CD4-positive, alpha-beta T cell (primary cell): ENCODE results near the gene PPP1R3A. TPM values are rescaled to one million over a fixed set of nuclear protein-coding genes. Genes with fewer than 3 reads are reported as not detected.

Experiments used
- ATAC-seq: fragments of 200-7000 bp; cut with Tn5 transposase; one replicate; pipeline ENCODE4 v1.10.0; 2022; ENCODE audit warnings: mild to moderate bottlenecking; ENCODE audit not compliant: poor library complexity
- CTCF ChIA-PET: fragments of 350-600 bp; sonication (Branson Sonifier 250); formaldehyde crosslinking; loops from one replicate; lab custom pipeline; 2021; ENCODE audit warnings: antibody characterized with exemption, inconsistent platforms; lab: Charles Lee
- POLR2A ChIA-PET: fragments of 350-600 bp; sonication (Branson Sonifier 250); formaldehyde crosslinking; loops from one replicate; lab custom pipeline; 2021; ENCODE audit warnings: antibody characterized with exemption, inconsistent platforms; lab: Charles Lee
- DNase-seq, 14 experiments: peaks; one replicate each; pipeline ENCODE4 v3.0.0-alpha.2; 2013 to 2020; ENCODE audit warnings: mixed read lengths in 2 of 14
- H3K27ac ChIP-seq, 2 donors: one replicate each; pipeline versions ENCODE4 v1.5.1 to v1.7.0; 2013; ENCODE audit warnings: low read length in 2 of 2, low read depth in 1 of 2, mild to moderate bottlenecking in 1 of 2
- H3K27me3 ChIP-seq, 2 experiments: 1 replicate in 1 of 2; 2 replicates in 1 of 2; pipeline versions ENCODE4 v1.6.1 to v1.7.0; 2013; ENCODE audit warnings: low read length in 2 of 2, control low read depth in 1 of 2, mild to moderate bottlenecking in 1 of 2, moderate library complexity in 1 of 2; ENCODE audit not compliant: insufficient read depth in 2 of 2, control insufficient read depth in 1 of 2
- H3K36me3 ChIP-seq: one replicate; pipeline ENCODE4 v1.6.1; 2013; ENCODE audit warnings: low read length, control low read depth; ENCODE audit not compliant: insufficient read depth
- H3K4me1 ChIP-seq: one replicate; pipeline ENCODE4 v1.6.1; 2013; ENCODE audit warnings: low read length, control low read depth; ENCODE audit not compliant: insufficient read depth
- H3K4me3 ChIP-seq: one replicate; pipeline ENCODE4 v1.5.1; 2013; ENCODE audit warnings: mild to moderate bottlenecking, low read length, moderate library complexity
- H3K9me3 ChIP-seq, 2 experiments: 1 replicate in 1 of 2; 2 replicates in 1 of 2; pipeline versions ENCODE4 v1.6.1 to v1.7.0; 2013; ENCODE audit warnings: low read length in 2 of 2, mild to moderate bottlenecking in 2 of 2, control low read depth in 1 of 2, moderate library complexity in 1 of 2; ENCODE audit not compliant: control insufficient read depth in 1 of 2, insufficient read depth in 1 of 2
- H3K27ac Mint-ChIP-seq: one replicate; pipeline ENCODE4 v1.8.0; 2020; ENCODE audit warnings: mixed read lengths
- H3K27me3 Mint-ChIP-seq: one replicate; pipeline ENCODE4 v1.8.0; 2021; ENCODE audit warnings: mixed read lengths
- H3K36me3 Mint-ChIP-seq: one replicate; pipeline ENCODE4 v1.8.0; 2021; ENCODE audit warnings: low read depth, mixed read lengths
- H3K4me1 Mint-ChIP-seq: one replicate; pipeline ENCODE4 v1.8.0; 2021; ENCODE audit warnings: low read depth, mixed read lengths
- H3K4me3 Mint-ChIP-seq: one replicate; pipeline ENCODE4 v1.8.0; 2020; ENCODE audit warnings: mild to moderate bottlenecking, mixed read lengths
- H3K9me3 Mint-ChIP-seq: one replicate; pipeline ENCODE4 v1.8.0; 2020; ENCODE audit warnings: mixed read lengths
- intact Hi-C, 2 experiments: fragments of 100-400 bp; cut with DNase I in 1 of 2; cut with micrococcal nuclease in 1 of 2; formaldehyde crosslinking; loops; one replicate each; pipeline versions ENCODE4 v1.15.1 to v1.9.0; 2023 to 2025; cut with DNase I, micrococcal nuclease
- total RNA-seq, 174 experiments: library from RNA in 2 of 174; stranded (reverse) in 2 of 174; gene quantifications; one replicate each; pipeline ENCODE4 v1.2.3 and lab custom pipeline; 2021 to 2026
- TF ChIP-seq, protein P1 (sequence below): fragments of 200-600 bp; IDR thresholded peaks from one replicate; pipeline ENCODE4 v1.8.0; 2022; ENCODE audit warnings: antibody characterized with exemption, mild to moderate bottlenecking

Gene PPP1R3A
- total RNA-seq, 2 experiments from 2014 or later = not detected

DNA sequence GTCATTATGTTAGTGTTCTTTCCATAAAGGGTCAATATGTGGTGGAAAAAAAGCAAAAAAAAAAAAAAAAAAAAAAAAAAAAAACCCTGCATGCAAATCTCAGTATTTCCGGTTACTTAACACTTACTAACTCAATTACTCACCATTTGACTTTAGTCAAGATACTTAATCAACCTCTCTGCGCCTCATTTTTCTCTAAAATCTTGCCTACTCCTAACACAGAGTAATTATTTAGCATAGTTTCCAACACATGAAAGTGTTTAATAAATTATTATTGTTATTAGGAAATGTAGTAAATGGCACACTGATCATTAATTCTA is 27.8 kb downstream of the PPP1R3A start:
- TF ChIP-seq, protein P1, sequence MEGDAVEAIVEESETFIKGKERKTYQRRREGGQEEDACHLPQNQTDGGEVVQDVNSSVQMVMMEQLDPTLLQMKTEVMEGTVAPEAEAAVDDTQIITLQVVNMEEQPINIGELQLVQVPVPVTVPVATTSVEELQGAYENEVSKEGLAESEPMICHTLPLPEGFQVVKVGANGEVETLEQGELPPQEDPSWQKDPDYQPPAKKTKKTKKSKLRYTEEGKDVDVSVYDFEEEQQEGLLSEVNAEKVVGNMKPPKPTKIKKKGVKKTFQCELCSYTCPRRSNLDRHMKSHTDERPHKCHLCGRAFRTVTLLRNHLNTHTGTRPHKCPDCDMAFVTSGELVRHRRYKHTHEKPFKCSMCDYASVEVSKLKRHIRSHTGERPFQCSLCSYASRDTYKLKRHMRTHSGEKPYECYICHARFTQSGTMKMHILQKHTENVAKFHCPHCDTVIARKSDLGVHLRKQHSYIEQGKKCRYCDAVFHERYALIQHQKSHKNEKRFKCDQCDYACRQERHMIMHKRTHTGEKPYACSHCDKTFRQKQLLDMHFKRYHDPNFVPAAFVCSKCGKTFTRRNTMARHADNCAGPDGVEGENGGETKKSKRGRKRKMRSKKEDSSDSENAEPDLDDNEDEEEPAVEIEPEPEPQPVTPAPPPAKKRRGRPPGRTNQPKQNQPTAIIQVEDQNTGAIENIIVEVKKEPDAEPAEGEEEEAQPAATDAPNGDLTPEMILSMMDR = no peak
- H3K36me3 Mint-ChIP-seq = no peaks in the 10 kb centered on the region
- H3K27me3 ChIP-seq = no peaks in the 10 kb centered on the region
- H3K27ac ChIP-seq = no peak overlapping the region
- DNase-seq (no peak), ATAC-seq (no peak)
- no peak overlapping the region for H3K27ac Mint-ChIP-seq
- H3K36me3 ChIP-seq = no peaks in the 10 kb centered on the region
- H3K27me3 Mint-ChIP-seq = no peaks in the 10 kb centered on the region
- H3K4me3 Mint-ChIP-seq = no peak overlapping the region
- H3K4me3 ChIP-seq = no peak overlapping the region
- H3K4me1 Mint-ChIP-seq = no peaks in the 10 kb centered on the region
- no peaks in the 10 kb centered on the region for H3K4me1 ChIP-seq
- H3K9me3 Mint-ChIP-seq = no peaks in the 10 kb centered on the region
- intact Hi-C loops = no loop called here
- no peaks in the 10 kb centered on the region for H3K9me3 ChIP-seq
- POLR2A ChIA-PET = no interaction called here
- CTCF ChIA-PET = no interaction called here

DNA sequence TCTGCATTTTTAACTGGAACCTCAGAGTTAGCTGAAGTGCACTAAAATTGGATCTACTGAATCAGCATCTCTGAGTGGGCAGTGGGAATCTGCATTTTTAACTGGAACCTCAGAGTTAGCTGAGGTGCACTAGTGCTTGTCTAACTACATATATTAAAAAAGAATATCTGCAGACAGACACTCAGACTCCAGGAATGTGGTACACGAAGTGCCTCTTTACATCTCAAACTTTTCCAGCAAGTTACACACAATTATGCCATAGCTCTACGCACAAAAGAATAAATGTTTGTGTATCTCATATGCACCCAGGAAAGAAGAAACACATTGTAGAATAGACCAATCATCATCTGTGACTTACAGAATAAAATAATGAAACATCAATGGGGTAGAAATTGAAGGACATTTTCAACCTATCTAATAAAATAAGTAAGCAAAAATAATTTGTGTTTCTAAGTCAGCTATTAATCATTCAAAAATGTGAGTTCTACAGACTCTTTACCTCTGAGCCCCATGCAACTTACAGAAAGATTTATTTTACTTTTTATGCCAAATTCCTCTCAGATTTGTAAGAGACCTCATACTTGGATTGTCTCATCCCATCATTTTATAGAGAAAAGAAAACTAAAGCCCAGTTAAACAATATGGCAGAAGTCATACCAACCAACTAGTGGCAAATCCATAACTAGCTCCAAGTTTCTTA is 28.3 kb downstream of the PPP1R3A start:
- CTCF ChIA-PET = no interaction called here
- H3K36me3 Mint-ChIP-seq = no peaks in the 10 kb centered on the region
- ATAC-seq = no peak

DNA sequence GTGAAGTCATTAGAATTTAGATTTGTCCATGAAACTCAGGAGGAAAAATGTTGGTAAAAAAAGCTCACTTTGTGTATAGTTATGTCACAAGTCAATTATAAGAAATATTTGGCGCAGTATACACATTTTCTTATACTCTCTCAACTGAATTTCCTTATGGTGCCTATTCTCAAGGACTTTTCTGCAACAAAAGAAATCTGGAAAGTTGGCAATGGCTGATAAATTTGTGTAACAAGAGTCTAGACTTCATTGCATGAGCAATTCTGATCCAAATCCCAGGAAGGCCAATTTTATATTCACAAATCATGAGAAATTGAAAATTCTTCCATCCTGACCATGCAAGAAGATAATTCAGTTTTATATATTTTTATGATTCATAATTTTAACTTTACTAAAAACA is 35.7 kb downstream of the PPP1R3A start:
- Mint-ChIP-seq H3K9me3 (no peaks in the 10 kb centered on the region), H3K4me3 (no peak overlapping the region)
- CTCF ChIA-PET = no interaction called here

More for the DNA sequence above, 28.3 kb downstream of the PPP1R3A start:
- Histone ChIP-seq H3K27ac (no peak overlapping the region), H3K36me3 (no peaks in the 10 kb centered on the region), H3K9me3 (no peaks in the 10 kb centered on the region), H3K27me3 (no peaks in the 10 kb centered on the region), H3K4me3 (no peak overlapping the region), H3K4me1 (no peaks in the 10 kb centered on the region)
- Mint-ChIP-seq H3K27ac (no peak overlapping the region), H3K27me3 (no peaks in the 10 kb centered on the region), H3K4me3 (no peak overlapping the region), H3K9me3 (no peaks in the 10 kb centered on the region), H3K4me1 (no peaks in the 10 kb centered on the region)
- DNase-seq = no peak
- intact Hi-C loops = no loop called here
- TF ChIP-seq, protein P1 = no peak
- POLR2A ChIA-PET = no interaction called here

More for the DNA sequence above, 35.7 kb downstream of the PPP1R3A start:
- Mint-ChIP-seq H3K36me3 (no peaks in the 10 kb centered on the region), H3K27ac (no peak overlapping the region), H3K4me1 (no peaks in the 10 kb centered on the region), H3K27me3 (no peaks in the 10 kb centered on the region)
- no peak overlapping the region for H3K4me3 ChIP-seq
- no peaks in the 10 kb centered on the region for H3K36me3 ChIP-seq
- TF ChIP-seq, protein P1 = no peak
- DNase-seq = no peak
- H3K27me3 ChIP-seq = no peaks in the 10 kb centered on the region
- H3K4me1 ChIP-seq = no peaks in the 10 kb centered on the region
- intact Hi-C loops = no loop called here
- no peaks in the 10 kb centered on the region for H3K9me3 ChIP-seq
- no peak for ATAC-seq
- H3K27ac ChIP-seq = no peak overlapping the region
- POLR2A ChIA-PET = no interaction called here
